Suppressor macrophage (primary cell): ENCODE results near the gene PAN2.
"Not testable (repeated sequence)": the region's sequence is repeated elsewhere in the genome, so short reads cannot be mapped to it uniquely, and the experiment has no call there.

ENCODE experiments used
- DNase-seq, 4 experiments: peaks; one replicate each; pipeline ENCODE4 v3.0.0-alpha.2; 2020 to 2022

The PAN2 gene

DNA sequence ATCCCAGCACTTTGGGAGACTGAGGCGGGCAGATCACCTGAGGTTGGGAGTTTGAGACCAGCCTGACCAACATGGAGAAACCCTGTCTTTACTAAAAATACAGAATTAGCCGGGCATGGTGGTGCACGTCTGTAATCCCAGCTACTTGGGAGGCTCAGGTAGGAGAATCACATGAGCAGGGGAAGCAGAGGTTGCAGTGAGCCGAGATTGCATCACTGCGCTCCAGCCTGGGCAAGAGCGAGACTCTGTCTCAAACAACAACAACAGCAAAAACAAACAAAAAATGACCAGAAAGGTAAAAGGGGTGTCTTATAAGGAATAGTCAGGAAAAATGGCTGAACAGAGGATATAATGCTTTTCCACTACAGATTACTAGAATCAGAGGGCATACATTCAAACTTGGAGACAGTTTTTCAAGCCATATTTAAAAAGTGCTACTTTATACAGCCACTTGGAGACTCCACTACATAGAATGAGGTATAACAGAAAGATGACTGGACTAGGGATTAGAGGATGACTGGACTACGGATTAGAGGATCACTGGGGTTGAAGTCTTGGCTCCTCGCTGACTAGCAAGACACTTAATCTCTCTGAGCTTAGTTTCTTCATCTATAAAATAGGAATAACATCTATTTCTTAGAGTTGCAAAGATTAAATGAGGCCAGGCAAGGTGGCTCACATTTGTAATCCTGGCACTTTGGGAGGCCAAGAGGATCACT, 28.8 kb downstream of the PAN2 start:
- no peak for DNase-seq

DNA sequence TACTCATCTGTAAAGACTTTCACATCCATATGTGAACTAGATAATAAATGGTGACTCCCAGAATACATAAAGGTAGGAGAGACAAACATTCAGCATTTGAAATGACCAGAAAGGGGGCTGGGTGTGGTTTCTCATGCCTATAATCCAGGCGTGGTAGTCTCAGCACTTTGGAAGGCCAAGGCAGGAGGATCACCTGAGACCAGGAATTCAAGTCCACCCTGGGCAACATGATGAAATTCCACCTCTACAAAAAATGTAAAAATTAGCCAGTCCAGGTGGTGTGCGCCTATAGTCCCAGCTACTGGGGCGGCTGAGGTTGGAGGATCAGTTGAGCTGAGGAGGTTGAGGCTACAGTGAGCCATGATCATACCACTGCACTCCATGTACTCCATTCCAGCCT, 29.5 kb downstream of the PAN2 start:
- no peak for DNase-seq

DNA sequence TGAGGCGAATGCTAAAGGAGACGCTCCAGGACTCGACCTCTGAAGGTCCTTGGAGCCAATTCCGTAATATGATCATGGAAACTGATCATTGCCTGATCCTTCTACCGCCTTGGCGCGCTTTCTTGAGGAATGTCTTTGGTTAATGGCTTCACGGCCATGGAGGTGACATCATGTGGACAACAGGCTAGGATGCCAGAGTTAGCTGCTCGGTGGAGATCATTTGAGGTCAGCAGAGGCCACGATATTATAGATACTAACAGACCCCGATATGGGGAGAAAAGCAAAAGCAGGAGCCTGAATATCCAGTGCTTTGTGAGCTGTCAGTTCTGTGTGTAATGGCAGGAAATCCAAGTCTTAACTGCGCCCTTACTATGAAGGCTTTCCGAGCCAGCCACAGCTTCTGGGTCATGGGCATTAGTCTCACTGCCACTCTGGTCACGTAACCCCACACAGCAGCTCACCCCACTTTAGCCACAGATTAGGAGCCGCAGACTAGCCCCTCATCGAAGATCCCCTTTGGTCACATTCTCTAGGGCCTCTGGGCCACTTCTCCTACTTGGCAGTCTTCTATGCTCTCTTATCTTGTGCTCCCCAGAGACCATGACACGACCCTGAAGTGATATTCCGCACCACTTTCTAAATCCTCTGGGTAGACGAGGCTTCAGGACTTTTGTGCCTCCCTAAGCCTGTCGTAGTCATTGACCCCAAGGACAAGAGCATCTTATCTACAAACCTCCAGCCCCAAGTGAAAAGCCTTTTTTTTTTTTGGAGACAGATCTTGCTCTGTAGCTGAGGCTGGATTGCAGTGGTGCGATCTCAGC, 32.9 kb downstream of the PAN2 start:
- DNase-seq: no peak

DNA sequence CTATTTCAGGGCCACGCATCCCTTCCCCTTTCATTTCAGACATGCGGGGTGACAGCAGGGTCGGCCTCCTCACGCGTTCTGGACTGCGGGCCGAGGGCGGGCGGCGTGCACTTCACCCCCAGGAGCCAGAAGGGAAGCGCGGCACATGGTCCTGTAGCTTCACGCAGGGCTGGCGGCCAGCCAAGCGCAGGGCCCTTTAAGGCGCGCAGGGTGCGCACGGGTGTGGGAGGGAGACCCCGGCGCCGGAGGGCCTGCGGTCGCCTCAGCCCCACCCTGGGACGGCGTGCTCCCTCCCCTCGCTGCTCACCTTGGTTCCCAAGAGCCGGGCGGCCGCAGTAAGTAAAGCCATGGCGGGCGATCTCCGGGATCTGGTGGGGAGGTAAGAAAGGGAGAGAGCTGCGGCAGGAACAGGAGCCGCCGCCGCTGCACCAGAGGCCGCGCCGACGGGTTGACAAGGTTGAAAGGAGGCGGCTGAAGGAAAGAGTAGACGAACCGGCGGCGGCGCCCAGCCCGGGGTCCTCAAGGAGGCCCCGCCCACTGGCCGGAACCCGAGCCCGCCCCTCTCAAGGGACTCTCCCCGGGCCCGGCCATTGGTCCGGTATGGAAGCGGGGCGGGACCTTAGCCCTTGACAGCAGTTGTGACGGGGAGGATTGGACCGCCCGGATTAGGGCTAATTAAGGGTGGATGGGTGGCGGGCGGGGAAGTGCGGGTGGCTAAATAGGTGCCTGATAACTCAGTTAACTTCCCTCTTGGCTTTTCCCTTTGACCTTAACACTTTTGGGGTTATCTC, 33.8 kb downstream of the PAN2 start, which contains the start of gene CS:
TSS of gene CS (minus strand) at position 478 of the 791 bp plus-strand sequence. CDS start at position 349, 129 bp downstream.
- peak; percentile 99 to 100 (median 100) for DNase-seq

DNA sequence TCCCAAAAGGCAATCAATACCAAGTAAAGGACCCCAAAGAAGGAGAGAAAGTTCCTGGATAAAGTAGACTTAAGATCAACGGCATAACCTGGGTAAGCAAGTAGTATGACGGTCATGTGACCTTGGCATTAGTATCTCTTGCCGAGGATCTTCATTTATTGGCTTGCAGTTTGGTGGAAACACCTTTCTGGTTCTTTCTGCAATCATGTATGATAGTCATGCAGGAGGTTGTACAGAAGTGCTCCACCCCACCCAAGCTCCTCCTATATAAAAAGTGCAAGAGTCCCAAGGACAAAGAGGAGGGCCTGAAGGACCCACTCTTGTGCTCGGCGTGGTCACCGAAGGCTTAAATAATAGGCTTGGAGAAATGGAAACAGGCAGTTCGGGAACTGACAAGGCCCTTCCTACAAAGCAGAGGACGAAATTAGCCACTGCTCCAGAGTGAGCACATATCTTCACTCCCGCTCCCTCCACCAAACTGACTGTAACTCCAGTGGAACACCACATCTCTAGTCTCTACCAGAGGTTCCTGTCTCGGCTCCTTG, 34.4 kb downstream of the PAN2 start:
- no peak for DNase-seq

DNA sequence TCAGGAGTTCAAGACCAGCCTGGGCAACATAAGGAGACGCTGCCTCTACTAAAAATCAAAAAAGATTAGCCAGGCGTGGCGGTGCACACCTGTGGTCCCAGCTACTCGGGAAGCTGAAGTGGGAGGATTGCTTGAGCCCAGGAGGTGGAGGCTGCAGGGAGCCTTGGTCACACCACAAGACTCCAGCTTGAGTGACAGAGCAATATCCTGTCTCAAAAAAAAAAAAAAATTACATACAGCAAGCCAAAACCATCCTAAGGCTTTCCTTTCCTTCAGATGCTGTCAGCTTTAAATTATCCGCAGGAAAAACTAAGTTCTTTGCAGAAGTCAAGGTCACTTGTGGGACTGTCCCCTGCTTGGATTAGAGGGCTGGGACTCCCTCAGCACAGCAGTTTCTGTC, 35.0 kb downstream of the PAN2 start:
- no peak for DNase-seq

DNA sequence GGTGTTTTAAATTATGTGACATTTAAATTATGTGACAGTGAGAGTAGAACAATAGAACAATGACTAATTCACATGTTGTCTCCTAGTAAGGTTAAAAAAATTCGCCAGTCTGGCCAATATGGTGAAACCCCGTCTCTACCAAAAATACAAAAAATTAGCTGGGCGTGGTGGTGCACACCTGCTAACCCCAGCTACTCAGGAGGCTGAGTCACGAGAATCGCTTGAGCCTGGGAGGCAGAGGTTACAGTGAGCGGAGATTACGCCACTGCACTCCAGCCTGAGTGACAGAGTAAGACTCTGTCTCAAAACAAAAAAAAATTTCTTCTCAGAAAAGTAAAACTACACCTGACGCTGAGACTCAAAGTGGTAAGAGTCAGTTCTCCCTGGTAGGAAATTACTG, 36.4 kb downstream of the PAN2 start:
- DNase-seq: no peak

DNA sequence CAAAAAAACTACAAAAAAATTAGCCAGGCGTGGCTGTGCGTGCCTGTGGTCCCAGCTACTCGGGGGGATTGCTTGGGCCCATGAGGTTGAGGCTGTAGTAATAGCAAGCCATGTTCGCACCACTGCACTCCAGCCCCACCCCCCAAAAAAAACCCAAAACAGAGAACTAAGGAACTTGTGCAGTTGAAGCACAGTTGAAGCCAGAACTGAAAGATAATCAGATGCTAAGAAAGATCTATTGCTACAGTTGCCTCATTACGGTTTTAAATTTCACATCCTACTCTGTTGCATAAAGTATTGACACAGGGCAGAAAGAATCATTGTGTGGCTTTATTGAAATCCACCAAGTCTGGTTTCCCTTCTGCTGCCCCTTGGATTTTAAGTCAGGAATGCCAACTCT, 37.5 kb downstream of the PAN2 start:
- peak in 1 of 4 experiments; percentile 20 for DNase-seq

DNA sequence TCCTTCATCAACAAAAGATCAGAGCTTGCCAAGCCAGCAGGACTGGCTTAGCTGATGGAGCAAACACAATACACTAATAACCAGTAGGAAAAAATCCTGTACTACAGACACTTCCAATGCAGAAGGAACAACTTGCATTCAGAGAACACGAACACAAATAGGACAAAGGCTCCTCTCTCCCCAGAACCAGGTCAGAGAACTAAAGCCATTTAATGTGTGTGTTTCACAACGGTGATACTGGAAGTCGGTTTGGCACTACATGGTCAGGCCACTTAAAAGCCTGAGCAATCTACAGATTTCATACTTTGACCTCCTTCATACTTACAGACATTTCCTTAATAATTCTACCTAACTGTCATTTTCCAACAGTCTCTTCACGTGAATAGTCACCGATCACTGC, 40.0 kb downstream of the PAN2 start:
- DNase-seq: no peak

DNA sequence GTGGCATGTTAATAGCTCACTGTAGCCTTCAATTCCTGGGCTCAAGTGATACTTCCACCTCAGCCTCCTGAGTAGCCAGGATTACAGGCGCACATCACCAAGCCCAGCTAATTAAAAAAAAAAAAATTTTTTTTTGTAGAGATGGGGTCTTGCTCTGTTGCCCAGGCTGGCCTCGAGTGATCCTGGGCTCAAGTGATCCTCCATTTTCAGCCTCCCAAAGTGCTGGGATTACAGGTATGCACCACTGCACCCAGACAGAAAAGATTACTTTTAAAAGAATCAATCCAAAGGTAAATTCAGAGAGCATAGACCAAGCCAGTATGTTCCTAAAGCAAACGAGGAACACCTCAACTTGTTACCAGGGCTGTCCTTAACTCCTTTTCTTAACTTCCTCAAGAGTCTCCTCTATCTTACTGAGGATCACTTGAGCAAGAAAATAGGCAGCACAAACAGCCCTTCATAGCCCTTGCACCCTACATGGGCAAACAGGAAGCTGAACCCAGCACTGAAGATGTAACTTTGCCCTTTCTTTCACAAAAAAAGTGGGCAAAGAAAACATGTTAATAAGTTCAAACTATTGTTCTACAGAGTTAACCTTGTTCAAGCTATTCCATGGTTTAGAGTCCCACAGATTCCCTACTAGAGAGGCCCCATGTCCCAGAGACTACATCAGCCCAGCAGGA, 45.0 kb downstream of the PAN2 start:
- peak; percentile 32 to 70 (median 50) for DNase-seq

DNA sequence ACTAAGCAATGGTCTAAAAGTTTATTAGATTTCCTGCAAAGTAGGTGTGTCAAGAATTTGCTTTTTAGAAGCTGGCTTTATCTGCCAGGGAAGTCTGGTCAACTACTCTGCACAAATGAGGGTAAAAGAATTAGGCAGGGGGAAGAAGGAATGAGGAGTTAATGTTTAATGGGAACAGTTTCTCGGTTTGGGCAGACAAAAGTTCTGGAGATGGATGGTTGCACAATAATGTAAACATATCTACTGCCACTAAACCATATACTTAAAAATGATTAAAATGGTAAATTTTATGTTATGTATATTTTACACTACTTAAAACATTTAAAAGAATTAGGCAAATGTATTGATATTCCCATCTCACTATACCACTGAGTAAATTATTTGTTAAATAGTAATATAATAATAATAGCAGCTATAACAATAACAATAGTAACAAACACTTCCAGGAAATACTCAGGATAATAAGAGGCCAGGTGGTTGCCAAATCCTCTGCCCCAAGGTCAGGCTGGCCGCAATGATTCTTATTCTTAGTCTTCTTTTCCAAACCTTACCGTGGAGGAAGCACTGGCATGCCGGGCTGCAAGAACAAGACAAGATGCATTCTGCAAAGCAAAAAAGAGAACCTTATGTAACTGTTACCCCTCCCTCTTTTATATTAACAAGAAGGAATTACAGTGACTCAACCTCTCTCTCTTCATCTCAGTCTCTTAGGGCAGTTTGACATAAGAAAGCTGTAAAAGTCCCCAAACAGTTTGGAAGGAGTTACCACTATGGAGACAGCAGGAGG, 47.6 kb downstream of the PAN2 start:
- no peak for DNase-seq

DNA sequence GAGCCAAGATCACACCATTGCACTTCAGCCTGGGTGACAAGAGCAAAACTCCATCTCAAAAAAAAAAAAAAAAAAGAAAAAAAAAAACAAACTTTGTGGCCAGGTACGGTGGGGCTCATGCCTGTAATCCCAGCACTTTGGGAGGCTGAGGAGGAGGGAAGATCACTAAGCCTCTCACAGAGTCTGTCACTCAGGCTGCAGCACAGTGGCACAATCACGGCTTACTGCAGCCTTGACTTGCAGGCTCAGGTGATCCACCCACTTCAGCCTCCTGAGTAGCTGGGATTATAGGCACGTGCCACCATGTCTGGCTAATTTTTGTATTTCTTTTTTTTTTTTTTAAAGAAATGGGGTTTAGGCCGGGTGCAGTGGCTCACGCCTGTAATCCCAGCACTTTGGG, 49.5 kb downstream of the PAN2 start:
- DNase-seq: not testable (repeated sequence)

DNA sequence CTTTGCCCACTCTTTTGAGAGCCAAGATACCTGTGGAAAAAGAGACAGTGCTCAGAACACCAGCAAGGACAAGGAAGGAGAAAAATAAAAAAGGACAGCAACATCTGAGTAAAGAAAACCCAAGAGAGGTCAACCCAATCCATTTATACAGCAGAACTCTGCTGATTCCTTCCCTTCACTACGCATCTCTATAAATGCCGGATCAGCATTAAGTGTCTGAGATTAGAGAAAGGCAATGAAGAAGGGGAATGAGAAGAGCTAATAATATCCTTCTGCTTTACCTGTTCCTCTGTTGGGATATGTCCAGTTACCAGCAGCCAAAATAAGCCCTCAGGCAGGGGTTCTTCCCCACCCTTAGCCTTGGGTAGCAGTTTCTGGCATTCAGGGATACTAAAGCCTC, 51.2 kb downstream of the PAN2 start:
- DNase-seq: no peak

DNA sequence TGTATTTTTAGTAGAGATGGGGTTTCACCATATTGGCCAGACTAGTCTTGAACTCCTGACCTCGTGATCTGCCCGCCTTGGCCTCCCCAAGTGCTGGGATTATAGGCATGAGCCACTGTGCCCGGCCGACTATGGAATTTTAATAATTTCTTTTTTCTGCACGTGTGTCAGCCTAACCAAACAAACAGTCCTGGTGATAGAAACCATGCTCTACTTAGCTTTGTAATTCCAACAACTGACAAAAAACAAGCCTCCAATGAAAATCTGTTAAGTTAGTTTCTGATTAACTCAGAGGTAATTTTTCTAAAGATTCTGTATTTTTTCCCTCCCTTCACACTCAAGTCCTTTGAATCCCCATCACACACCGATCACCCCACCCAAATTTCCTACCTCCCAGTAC, 51.8 kb downstream of the PAN2 start:
- no peak for DNase-seq

DNA sequence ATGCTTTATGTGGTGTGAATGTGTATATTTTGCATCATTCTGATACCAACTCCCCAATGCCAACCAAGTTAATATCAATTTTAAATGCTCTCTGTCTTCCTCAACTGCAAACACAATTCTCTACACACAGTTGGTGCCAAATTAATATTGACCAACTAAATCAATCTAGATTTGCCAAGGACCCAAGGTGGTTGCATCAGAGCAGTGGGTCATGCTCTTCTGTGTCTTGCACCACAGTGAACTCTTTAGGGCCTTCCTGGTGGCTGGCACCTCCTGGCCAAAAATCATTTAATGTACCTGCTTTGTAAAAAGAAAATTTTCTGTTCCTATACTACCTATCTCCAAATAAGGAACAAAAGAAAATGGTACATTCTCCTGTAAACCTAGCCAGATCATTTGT, 53.0 kb downstream of the PAN2 start:
- DNase-seq: peak in 1 of 4 experiments; percentile 13

DNA sequence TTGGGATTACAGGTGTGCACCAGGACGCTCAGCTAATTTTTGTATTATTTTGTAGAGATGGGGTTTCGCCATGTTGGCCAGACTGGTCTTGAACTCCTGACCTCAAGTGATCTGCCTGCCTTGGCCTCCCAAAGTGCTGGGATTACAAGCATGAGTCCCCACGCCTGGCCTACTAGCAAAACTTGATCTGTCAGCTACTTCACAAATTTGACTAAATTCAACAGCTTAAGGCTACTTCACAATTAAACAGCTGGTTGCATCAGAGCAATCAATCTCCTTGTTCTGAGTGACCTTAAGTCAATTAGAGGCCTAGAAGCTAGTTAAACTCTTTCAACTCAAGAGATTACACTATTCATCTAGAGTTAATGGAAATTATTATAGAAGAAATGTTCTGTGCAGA, 54.9 kb downstream of the PAN2 start:
- DNase-seq: no peak

DNA sequence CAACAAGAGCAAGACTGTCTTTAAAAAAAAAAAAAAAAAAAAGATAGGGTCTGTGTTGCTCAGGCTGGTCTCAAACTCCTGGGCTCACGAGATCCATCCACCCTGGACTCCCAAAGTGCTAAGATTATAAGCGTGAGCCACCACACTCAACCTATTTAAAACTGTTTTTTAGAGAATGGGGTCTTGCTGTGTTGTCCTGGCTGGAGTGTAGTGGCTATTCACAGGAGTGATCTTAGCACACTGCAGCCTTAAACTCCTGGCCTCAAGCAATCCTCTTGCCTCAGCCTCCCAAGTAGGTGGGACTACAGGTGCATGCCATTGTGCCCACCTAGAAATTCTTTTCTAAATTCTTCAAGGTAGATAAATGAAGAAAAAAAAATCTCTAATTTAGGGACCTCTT, 59.5 kb downstream of the PAN2 start:
- DNase-seq: no peak

DNA sequence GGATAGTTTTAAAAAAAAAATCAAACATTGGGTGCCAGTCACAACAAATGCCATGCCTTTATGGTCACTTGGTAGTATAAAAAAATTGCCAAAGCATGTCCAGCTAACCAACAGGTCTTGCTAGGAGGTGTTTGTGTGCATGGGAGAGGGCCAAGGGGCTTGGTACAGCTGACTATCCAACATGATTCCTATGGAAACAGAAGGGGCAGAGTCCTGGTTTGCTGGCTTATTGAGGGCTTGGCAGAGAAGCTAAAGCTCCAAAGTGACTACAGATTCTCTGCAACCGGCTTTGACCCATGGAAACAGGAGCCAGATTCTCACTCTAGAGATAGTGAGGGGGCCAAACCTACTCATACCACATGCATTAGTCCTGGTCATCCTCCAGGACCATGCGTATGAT, 61.3 kb downstream of the PAN2 start:
- DNase-seq: not testable (repeated sequence)

DNA sequence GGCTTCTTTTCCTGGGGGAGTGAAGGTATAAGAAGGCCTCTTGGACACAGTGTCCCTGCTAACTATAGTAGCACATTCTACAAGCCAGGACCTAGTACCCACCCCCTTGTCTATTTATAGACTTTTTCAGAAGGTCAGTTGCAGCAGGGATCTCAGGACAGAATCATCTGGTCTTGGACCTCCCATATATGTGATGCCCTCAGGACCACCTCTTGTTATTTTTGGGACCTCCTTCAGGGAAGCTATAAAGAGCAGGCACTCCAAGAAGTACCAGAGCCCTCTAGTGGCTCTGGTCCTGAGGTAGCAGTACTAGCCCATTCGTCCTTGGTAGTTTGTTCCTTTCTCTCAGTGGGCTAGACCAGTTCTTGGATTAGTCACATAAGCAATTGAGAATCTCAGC, 62.8 kb downstream of the PAN2 start:
- peak in 3 of 4 experiments; percentile 13 to 31 (median 23) for DNase-seq

DNA sequence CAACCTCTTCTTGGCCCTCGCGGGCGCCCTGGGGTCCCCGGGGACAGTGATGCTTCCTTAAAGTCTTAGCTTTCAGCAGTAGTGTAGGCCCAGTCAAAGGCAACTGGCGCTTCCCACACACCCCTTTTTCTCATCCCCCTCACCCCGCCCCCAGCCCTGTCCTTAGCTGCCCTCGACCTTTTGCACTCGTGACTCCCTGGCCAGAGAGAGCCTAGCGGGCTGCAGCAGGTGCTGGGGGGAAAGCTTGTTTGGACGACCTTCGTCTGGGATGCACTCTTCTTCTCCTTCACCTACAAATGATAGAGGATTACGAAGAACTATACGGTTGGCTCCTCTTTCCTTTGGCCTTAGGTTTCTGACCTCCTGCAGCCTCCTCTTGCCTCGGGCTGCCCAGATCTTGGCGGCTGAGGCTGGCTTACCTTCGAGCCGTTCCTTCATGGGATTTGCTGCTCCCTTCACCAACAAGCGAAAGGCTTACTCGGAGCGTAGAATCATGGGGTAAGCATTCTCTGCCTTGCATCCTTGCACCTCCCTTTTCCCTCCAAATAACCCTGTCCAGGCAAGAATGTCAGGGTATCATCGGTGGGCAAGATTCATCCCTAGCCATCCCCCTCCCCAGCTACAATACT, 66.2 kb downstream of the PAN2 start:
- peak in 1 of 4 experiments; percentile 47 for DNase-seq
